NCI-H1092 (cell line): ENCODE results near the gene PLVAP.
A peak's percentile ranks its signal among the peaks of the same experiment; 100 is the strongest.

Experiments used
- DNase-seq: peaks from one replicate; lab custom pipeline; 2025; lab: John Stamatoyannopoulos, UW

Gene PLVAP

DNA sequence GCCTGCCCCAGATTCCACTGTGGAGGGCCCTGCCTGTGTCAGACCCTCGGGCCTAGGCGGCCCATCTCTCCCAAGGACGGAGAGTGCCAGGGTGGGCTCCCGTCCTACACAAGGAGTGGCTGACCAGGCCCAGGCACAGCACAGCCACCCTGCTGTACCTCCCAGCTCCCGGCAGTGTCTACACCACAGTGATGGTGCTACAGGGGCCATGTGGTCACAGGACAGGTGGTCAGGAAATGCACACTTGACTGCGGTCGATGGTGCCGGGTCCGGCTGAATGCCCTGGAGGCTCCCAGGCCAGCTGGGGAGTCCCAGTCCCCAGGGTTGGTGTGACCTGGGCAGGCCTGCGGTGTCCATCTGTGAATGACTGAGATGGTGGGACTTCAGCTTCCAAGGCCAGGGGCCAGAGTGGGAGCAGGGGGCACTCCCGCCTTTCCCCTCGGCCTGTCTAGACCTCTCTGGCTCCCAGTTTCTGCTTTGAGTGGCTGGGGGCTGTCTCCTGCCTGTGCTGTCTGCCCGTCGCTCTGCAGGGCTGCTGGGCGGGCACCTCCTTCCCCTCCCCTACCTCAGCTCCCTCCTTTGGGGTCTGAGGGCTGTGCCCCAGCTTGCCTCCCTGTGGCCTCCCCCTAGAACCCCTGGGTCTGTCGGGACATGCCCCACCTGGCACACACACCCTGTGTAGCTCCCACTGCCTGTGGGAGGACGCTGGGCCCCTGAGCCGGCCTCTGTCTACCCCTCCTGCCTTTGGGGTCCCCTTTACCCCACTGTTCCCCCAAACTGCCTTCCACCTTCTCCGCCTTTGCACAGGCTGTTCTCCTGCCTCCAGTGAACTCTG lies 55.3 kb downstream of the PLVAP start:
- no peak for DNase-seq

DNA sequence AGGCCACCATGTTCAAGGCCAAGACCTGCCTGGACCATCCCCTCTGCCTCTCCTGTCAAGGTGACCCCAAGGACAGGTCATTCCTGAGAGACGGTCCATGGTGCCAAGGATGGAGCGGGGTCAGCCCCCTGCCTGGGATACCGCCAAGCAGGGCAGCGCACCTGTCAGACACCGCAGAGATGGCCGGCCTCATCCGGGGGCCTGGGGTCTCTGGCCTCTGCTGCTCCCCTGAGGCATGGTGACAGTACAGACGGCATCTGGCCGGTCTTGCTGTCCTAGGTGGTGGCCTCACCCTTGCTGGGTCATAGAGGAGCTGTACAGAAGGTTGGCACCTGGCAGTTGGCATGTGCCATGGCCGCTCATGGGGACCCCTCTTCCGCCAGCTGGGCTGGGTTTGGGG lies 56.7 kb downstream of the PLVAP start:
- no peak for DNase-seq

DNA sequence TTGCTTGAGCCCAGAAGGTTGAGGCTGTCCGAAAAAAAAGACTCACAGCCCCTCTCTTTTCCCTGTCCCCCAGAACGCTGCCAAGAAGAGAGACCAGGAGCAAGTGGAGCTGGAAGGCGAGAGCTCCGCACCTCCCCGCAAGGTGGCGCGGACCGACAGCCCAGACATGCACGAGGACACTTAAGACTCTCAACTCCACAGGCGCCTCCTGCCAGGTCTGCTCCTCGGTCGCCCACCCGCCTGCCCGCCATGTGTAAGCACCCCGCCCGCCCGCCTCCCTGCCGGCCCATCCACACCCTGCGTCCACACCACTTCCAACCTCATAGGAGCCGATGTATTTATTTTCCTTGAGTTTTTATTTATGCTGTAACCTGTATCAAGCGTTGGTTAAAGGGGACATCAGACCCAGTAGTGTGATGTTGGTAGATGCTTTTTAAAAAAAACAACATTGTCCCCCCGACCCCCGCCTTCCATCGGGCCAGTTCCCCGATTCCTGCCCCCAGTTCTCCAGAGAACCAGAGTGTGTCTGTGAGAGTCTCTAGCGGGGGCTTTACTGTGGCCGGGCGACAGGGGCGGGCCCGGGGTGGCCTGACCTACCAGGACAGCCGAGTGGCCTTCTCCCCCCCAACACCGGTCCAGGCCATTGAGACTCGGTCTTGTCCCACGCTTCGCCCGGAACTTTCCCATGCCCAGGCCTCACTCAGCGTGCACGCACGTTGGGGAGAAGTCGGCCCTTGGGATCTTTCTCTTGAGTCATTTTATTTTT lies 57.5 kb downstream of the PLVAP start:
- no peak for DNase-seq

GRCh38 chr19:17318966-17319365 lies 58.2 kb downstream of the PLVAP start:
- DNase-seq: no peak

DNA sequence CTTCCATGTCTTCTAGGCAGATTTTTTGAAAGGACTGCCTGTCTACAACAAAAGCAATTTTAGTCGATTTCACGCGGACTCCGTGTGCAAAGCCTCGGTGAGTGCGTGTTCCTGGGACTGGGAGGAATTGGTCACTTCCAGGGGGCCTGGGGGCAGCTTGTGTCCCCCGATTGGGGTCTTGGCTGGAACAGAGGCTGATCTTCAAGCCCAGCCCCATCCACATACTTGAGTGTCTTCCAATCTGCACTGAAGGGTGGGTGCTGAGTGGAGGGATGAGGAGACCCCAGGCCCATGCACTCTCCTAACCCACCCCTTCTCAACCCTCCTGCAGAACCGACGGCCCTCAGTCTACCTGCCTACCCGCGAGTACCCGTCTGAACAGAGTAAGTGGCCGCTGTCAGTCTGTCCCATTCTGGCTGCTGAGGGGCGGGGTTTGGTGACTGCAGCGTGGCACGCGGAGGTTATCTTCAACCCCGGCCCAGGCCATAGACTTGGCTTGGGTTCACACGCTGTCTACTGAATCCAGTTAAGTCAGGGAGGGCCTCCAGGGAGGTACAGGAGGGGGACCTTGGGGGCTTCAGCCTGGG lies 63.0 kb downstream of the PLVAP start:
- no peak for DNase-seq

DNA sequence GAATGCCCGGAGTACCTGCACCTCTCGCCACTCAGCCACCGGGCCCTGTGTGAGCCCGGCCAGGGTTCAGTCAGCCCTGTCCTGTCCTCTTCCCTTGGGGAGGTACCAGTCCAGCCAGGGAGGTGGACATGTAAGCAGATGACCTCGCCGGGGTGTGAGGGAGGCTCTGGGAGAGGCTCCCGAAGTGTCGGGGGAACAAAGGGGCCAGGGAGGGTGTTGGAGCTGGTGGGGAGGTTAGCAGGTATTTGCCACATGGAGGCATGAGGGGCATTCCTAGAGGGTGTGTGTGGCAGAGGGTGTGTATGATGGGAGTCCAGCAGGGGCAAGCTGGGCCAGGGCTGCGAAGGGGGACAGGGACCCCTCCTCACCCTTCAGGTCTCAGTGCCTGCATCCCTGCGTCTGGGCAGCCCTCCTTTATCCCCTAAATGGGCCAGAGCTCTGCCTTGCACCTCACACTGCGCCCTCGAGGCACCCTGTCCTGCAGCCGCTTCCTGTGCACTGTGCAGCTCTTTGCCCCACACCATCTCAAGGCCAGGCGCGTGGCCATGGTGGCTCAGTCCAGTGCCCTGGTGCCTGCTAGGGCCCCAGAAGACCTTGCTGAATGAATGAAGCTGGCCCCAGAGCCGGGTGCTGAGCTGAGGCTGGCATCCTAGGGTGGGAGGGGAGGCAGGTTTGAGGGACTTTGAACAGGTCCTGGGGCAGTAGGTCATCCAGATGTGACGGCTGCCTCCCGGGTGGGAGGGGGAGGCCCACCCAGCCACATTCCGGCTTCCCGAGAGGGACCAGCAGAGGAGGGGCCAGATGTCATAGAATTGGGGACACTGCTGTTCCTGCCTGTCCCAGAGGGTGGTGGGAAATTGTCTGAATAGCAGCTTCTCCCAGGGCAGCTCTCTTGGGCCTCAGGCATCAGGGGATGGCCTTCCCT lies 64.7 kb downstream of the PLVAP start:
- DNase-seq: no peak

DNA sequence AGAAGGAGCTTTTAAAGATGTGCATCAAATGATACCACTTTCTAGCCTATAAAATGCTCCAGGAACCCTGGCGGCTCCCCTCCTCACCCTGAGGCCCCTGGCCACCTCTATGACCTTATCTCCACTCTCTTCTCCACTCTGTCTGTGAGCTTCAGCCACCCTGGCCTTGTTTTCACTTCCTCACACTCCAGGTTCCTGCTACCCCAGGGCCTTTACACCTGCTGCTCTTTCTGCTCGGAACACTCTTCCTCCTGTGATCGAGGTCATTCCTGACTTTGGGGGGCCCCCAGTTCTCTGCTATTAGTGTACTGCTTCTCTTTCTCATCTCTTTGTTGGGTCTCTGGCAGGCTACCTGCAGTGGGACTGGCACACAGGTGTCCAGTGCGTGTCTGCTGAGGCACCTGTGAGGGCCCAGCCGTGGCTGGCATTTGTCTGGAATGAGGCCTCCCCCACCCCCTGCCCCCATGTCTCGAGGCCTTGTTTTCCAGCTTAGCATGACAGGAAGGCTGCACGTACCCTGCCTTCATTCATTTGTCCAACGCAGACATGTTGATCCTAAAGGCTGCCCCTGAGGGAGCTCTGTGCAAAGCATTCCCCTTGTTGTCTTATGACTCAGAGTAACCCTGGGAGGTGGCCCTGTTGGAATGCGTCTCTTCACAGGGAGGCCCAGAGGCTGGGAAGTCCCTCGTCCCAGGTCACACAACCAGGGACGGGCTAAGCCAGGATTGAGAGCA lies 65.5 kb downstream of the PLVAP start:
- DNase-seq: no peak

- DNase-seq: no peak
Observed at GRCh38 chr19:17309965-17310461, 67.1 kb downstream of the PLVAP start.

DNA sequence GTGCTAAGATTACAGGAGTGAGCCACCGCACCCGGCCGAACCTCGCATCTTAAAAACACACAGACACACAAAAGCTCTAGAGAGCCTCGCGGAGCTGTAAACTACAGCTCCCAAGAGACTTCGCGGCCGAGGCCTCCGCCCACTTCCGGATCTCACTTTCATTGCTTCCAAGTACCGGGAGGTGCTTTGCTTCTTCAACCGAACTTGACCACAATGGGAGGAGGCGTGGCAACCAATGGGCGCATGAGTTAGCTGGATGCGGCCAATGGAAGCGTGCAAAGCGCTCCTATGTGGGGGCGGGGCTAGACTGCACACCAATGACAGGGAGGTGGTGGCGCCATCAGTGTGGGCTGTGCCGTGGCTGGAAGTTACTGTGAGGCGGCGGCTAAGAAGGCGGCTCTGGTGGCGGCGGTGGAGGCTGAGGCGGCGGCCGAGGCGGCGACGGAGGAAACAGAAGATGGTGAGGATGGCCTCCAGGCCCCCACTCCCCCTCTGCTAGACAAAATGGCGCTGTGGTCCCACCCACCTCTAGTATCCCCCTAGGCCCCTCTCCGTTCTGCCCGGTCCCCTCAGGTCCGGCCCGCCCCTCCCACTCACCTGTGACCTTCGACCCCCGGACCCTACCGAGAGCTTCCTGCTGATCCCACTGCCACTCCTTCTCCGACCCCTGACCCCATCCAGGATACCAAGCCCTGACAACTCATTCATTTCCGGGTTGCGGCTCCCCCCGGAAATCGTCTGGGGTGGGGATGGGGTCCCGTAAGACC lies 67.8 kb downstream of the PLVAP start, which contains the start of gene DDA1:
TSS of gene DDA1 (plus strand) at position 366 of the 767 bp plus-strand sequence. CDS start at position 458, 92 bp downstream.
- DNase-seq: peak; percentile 99

DNA sequence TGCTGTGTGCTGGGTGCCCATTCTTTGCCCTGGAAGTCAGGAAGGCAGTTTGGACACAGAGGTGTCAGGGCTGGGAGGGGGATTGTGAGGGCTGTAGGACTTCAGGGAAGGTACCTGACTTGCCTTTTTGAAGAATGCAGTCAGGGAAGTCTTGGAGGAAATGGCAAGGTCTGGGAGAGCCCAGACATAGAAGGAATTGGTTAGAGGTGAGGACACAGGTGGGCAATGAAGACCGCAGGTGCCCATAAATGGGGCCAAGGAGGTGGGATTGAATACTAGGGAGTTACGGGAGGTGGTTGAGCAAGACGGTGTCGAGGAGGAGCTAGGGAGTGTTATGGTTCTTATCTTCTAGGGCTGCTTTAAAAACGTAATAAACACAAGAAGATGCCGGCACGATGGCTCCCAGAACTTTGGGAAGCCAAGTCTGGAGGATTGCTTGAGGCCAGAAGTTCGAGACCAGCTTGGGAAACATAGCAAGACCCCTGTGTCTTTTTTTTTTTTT lies 69.2 kb downstream of the PLVAP start:
- DNase-seq: no peak

DNA sequence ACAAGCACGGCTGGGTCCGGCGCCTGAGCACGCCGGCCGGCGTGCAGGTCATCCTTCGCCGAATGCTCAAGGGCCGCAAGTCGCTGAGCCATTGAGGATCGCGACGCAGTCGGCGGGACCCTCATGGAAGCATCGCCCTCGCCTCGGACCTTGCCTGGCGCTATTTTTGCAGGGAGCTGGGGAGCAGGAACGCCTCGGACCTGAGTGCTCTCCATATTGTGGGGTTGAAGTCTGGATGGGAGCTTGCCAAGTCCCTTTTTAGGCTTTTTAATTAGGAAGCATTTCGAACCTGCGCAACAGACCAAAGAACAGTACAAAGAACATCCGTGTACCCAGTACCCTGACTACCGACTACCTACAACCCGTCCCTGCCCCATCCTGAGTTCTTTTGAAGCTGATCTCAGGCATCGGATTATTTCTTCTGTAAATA lies 70.8 kb downstream of the PLVAP start:
- DNase-seq: no peak

- DNase-seq: peak; percentile 98
Observed at GRCh38 chr19:17305517-17306284, 71.4 kb downstream of the PLVAP start, which contains the start of gene MRPL34. TSS of gene MRPL34 (plus strand) at chr19:17305872. CDS start at chr19:17305893, 21 bp downstream.

GRCh38 chr19:17305216-17305516 lies 72.0 kb downstream of the PLVAP start:
- no peak for DNase-seq

DNA sequence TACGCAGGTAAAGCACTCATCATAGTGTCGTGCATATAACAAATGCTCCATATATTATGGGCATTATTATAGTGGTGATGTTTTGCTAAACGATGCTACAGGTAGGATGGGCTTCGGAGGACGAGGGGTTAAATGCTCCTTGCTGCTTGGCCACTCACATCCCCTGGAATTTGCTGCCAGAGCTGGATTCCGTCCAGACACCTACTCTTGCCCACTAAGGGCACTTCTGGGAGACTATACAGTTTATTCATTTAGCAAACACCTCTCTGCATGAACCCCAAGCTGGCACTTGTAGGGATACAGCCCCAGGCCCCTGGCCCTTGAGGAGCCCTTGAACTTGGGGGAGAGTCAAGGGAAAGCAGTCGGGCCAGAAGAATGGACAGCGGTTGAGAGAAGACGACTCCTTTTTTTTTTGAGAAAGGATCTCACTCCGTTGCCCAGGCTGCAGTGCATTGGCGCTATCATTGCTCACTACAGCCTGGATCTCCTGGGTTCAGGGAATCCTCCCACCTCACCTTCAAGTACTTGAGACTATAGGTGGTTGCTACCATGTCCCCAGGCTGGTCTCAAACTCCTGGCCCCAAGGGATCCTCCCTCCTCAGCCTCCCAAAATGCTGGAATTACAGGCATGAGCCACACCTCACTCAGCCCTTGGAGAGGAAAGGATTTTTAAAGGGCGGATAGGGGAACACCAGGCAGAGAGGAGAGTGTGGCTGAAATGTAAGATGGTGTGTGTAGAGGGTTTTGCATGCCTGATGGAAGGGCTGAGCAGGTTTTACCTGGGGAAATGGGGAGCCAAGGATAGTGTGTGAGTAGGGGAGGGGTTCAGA lies 72.5 kb downstream of the PLVAP start:
- no peak for DNase-seq

GRCh38 chr19:17303940-17304267 lies 73.2 kb downstream of the PLVAP start:
- DNase-seq: no peak

DNA sequence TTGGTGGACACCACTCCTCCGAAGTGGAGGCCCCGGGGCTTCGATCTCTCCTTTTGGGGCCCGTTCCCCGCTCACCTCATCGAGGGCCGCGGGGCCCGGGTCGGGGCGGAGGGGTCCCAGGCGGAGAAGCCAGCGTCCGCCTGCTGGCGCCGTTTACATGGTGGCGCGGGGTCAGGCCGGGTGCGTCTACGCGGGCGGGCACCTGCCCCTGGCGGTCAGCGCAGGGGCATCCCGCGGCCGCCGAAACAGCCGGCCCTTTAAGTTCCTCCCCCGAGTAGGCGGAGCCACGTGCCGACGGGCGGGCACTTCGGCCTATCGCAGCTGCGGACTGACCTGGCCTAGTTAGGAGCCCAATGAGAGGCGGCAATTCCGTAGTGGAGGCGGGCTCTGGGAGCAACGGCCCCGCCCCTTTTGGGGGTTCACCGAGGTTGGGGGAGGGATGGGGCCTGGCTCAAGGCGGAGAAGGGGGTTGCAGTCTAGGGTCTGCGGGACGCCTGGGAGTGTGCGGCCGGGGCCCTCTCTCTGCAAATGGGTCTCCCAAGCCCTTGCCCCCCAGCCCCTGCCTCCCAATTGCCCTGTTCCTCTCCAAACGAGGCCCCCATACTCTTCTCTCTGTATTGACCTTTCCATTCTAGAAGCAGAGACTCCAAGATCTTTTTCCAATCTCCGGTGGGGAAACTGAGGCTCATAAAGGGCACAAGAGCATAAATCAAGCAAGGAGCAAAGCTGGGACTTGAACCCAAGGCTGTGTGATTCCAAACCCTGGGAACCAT lies 73.8 kb downstream of the PLVAP start, which contains the start of gene ABHD8:
TSS of gene ABHD8 (minus strand) at position 259 of the 773 bp plus-strand sequence. CDS start 1,809 bp downstream, outside the sequence.
- DNase-seq: peak; percentile 95
